ENCODE results near the gene MID1.

Gene MID1

DNA sequence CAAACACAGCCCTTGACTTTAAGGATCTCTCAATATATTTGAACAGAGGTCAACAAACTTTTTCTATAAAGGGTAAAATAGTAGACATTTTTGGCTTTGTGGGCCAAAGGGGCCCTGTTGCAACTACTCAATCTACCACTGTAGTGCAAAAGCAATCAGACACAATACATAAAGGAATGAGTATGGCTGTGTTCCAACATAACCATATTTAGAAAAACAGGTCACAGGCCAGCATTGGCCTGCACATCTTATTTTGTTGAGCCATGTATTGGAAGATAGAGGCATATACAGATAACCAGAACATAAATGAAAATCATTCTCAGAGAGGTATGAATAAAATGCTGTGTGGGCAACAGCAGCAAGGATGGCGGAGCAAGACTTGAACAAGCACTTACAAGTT is 49.8 kb downstream of the MID1 start:
- FAIRE-seq: no peak
- no peak for DNase-seq (ENCODE audit: insufficient read length, low spot score)
- TF ChIP-seq PAX5 (IDR thresholded peaks at IDR 0.05; ENCODE audit: insufficient read depth, low read length, severe bottlenecking): no peak
- no peak for TF ChIP-seq POLR2A (IDR thresholded peaks at IDR 0.05; ENCODE audit: low read depth, low read length)

DNA sequence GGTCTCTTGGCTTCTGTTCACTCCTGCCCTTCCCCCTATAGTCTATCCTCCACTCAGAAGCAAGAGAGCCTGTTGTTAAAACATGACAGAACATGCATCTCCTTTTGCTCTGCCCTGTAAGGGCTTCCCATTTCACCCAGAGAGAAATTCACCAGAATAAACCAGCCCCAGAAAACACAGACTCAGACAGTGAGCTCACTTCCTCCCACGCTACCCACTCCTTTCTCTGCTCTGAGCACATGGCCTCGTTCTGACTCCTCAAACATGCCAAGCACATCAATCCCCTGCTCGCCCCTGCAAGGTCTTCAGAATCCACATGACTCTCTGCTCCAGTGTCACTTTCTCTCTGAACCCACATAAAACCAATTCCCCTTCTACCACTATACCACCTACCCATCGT is 50.4 kb downstream of the MID1 start:
- TF ChIP-seq POLR2AphosphoS5 (IDR thresholded peaks at IDR 0.05; ENCODE audit: low read depth, low read length) (no peak), SPI1 (IDR thresholded peaks at IDR 0.05; ENCODE audit: low read depth, low read length) (0 out of 2 replicates have a peak, but pooled peaks have one; percentile 18)
- FAIRE-seq (no peak), DNase-seq (ENCODE audit: insufficient read length, low spot score) (no peak)

DNA sequence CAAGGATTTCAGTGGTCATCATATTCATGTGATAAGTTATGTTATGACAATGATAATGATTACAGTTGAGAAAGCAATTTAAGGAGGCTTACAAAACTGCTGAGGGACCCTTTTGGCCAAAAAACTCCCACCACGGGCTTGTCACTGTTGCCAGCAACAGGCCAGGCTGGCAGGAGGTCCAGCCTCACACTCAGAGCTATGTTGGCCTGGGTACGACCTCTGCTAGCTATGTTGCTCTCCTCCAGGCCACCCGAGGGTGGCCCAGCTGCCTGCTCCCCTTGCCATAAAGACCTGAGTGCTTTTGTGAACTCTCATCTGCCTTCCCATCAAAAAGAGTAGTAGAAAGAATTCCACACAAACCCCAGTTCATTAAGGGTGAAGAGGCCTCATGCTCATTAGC is 52.0 kb downstream of the MID1 start:
- DNase-seq (ENCODE audit: insufficient read length, low spot score) (no peak), FAIRE-seq (no peak)
- no peak for TF ChIP-seq TAF1 (IDR thresholded peaks at IDR 0.05; ENCODE audit: low read depth, low read length)

DNA sequence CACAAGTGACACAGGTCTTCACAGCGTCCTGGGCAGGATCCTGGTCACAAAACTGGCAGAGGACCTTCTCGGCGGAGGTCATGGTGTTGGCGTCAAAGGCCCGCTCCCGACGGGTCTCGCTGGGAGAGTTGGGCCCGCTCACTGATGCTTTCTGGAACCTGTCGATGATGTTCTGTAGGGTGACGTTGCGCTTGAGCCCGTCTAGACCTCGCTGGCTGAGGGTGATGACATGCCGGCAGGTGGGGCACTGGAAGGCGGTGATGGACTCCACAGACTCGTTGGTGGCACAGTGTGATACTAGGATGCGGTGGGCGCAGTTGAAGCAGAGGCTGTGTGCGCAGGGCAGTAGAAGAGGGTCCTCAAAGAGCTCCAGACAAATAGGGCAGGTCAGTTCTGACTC is 53.2 kb downstream of the MID1 start:
- no peak for TF ChIP-seq POLR2A (IDR thresholded peaks at IDR 0.05; ENCODE audit: low read depth, low read length)
- TF ChIP-seq POU2F2 (IDR thresholded peaks at IDR 0.05; ENCODE audit: low read depth, low read length): no peak
- no peak for TF ChIP-seq SPI1 (IDR thresholded peaks at IDR 0.05; ENCODE audit: low read depth, low read length)
- no peak for TF ChIP-seq PAX5 (IDR thresholded peaks at IDR 0.05; ENCODE audit: insufficient read depth, low read length, severe bottlenecking)
- TF ChIP-seq TAF1 (IDR thresholded peaks at IDR 0.05; ENCODE audit: low read depth, low read length): no peak
- DNase-seq (ENCODE audit: insufficient read length, low spot score) (no peak), FAIRE-seq (no peak)

DNA sequence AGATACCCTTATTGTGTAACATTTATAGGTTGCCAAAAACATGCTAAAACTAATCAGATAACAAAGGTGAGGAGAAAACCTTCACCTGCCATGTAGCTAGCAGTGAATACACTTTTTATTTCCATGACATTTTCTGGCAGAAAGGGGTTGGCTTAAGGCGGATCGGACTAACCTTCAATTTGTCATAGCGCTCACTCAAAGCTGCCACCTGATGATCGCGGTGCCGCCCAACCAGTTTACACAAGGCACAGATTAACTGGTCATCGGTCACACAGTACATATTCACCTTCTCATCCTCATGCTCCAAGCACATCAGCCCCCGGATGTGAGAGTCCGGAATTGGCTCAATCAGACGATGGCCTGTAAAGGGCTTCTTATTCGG is 53.7 kb downstream of the MID1 start:
- no peak for TF ChIP-seq TAF1 (IDR thresholded peaks at IDR 0.05; ENCODE audit: low read depth, low read length)
- TF ChIP-seq PAX5 (IDR thresholded peaks at IDR 0.05; ENCODE audit: insufficient read depth, low read length, severe bottlenecking): no peak
- no peak for TF ChIP-seq POU2F2 (IDR thresholded peaks at IDR 0.05; ENCODE audit: low read depth, low read length)
- TF ChIP-seq SPI1 (IDR thresholded peaks at IDR 0.05; ENCODE audit: low read depth, low read length): no peak
- no peak for TF ChIP-seq POLR2A (IDR thresholded peaks at IDR 0.05; ENCODE audit: low read depth, low read length)
- no peak for TF ChIP-seq POLR2AphosphoS5 (IDR thresholded peaks at IDR 0.05; ENCODE audit: low read depth, low read length)
- FAIRE-seq: no peak
- DNase-seq (ENCODE audit: insufficient read length, low spot score): no peak

DNA sequence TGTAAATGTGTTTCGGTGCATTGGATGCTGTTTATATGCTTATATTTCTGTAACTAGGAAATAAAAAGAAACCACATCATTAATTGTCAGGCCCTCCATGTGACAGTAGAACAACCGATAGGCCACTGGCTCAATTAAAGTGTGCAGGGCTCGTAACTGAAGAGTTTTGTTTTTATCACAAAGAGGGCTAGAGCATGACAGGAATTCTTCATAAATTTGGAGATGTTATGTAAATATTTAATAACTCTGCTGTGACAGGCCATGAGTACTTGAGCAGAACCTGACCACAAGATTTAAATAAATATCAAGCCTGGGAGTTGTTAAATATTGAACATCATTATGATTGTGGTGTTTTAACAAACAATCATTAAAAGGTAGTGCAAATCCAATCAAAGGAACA is 55.9 kb downstream of the MID1 start:
- FAIRE-seq: no peak
- no peak for DNase-seq (ENCODE audit: insufficient read length, low spot score)
- TF ChIP-seq POU2F2 (IDR thresholded peaks at IDR 0.05; ENCODE audit: low read depth, low read length) (no peak), POLR2A (IDR thresholded peaks at IDR 0.05; ENCODE audit: low read depth, low read length) (no peak), TAF1 (IDR thresholded peaks at IDR 0.05; ENCODE audit: low read depth, low read length) (no peak), PAX5 (IDR thresholded peaks at IDR 0.05; ENCODE audit: insufficient read depth, low read length, severe bottlenecking) (no peak), POLR2AphosphoS5 (IDR thresholded peaks at IDR 0.05; ENCODE audit: low read depth, low read length) (no peak), SPI1 (IDR thresholded peaks at IDR 0.05; ENCODE audit: low read depth, low read length) (no peak)

DNA sequence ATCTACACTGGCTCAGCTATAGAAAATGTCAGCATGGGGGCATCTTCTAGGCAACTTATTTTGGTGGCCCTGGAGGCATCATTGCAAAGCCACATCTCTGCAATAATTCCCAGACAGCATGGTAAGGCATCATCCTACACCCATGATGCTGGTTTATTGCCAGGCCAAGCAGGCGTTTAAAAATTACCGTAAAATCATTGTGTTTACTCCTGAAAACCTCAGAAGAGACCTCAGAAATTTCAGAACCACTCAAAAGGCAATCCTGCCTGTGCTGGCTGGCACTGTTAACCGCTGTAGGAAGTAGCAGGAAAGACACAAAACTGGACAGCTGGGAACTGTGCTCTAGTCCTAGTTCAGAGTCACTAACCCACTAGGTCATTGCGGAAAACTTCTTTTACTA is 63.2 kb downstream of the MID1 start:
- TF ChIP-seq POLR2A (IDR thresholded peaks at IDR 0.05; ENCODE audit: low read depth, low read length) (no peak), TAF1 (IDR thresholded peaks at IDR 0.05; ENCODE audit: low read depth, low read length) (no peak), POLR2AphosphoS5 (IDR thresholded peaks at IDR 0.05; ENCODE audit: low read depth, low read length) (no peak), POU2F2 (IDR thresholded peaks at IDR 0.05; ENCODE audit: low read depth, low read length) (no peak)
- FAIRE-seq (no peak), DNase-seq (ENCODE audit: insufficient read length, low spot score) (no peak)

DNA sequence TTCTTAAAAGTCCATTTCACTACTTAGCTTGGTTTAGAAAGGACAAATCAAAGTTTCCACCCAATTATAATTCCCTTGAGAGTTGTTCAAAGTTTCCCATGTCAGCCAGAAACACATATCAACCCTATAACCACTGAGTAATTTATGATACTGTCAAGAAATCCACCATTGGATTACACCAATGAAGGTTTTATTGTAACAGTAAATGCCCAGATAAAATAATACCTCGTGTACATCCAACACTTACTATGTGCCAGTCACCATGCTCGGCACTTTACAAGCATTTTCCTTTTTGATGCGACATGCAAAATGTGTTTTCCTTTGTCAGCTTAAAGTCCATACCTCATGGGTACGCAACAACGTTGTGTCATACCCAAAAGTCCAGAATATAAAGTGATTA is 64.0 kb downstream of the MID1 start:
- DNase-seq (ENCODE audit: insufficient read length, low spot score): no peak
- no peak for TF ChIP-seq TAF1 (IDR thresholded peaks at IDR 0.05; ENCODE audit: low read depth, low read length)
- no peak for TF ChIP-seq POLR2AphosphoS5 (IDR thresholded peaks at IDR 0.05; ENCODE audit: low read depth, low read length)
- TF ChIP-seq POLR2A (IDR thresholded peaks at IDR 0.05; ENCODE audit: low read depth, low read length): no peak
- TF ChIP-seq PAX5 (IDR thresholded peaks at IDR 0.05; ENCODE audit: insufficient read depth, low read length, severe bottlenecking): no peak
- TF ChIP-seq POU2F2 (IDR thresholded peaks at IDR 0.05; ENCODE audit: low read depth, low read length): no peak
- no peak for TF ChIP-seq SPI1 (IDR thresholded peaks at IDR 0.05; ENCODE audit: low read depth, low read length)
- FAIRE-seq: no peak

DNA sequence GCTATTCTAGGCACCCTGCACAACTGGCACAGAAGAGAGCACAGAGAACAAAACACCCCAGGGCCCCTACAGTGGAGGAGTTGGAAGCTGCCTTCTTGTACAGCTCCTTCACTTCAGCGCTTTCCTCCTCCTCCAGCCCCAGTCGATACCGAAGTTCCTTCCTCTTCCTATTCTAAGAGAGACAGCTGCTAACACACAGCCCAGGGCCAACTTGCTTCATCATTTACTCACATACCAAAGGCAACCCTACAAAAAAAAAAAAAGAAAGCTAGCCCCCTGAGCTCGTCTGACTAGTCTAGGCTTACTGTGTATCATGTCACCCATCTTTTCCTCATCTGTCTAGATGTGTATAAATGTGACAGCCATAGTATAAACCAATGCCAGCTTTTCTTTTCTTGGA is 64.5 kb downstream of the MID1 start:
- no peak for DNase-seq (ENCODE audit: insufficient read length, low spot score)
- no peak for TF ChIP-seq POLR2A (IDR thresholded peaks at IDR 0.05; ENCODE audit: low read depth, low read length)
- no peak for TF ChIP-seq TAF1 (IDR thresholded peaks at IDR 0.05; ENCODE audit: low read depth, low read length)
- TF ChIP-seq PAX5 (IDR thresholded peaks at IDR 0.05; ENCODE audit: insufficient read depth, low read length, severe bottlenecking): no peak
- TF ChIP-seq POLR2AphosphoS5 (IDR thresholded peaks at IDR 0.05; ENCODE audit: low read depth, low read length): no peak
- no peak for TF ChIP-seq SPI1 (IDR thresholded peaks at IDR 0.05; ENCODE audit: low read depth, low read length)
- TF ChIP-seq POU2F2 (IDR thresholded peaks at IDR 0.05; ENCODE audit: low read depth, low read length): no peak

DNA sequence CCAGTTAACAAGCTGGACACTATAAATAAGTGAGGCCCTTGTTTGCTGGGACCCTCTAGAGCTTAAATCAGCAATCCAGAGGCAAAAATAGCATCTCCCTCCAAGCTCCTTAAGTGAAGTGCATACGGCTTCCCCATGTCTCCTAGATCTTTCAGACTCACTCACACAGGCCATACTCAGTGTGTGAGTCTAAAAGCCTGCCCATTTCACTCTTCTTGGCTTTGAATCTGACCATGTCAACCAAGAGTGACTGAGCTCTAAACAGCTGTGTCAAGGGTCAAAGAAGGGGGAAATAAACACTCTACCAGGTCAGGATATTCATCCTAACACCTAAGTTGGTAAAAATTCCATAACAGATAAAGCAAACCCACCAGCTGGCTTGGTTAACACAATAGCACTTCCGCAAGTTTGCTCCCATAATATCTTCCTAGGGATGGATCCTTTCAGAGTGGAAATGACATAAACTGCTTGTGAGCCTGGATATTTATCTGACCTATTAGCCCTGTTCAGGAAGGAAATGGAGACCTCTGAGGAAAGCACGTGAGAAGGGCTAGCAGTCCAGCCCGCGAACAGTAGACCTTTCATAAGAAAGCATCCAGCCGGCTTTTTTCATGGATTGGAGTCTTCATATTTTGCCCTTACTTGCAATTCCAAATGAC is 65.6 kb downstream of the MID1 start:
- FAIRE-seq (no peak), DNase-seq (ENCODE audit: insufficient read length, low spot score) (no peak)
- TF ChIP-seq TAF1 (IDR thresholded peaks at IDR 0.05; ENCODE audit: low read depth, low read length) (no peak), PAX5 (IDR thresholded peaks at IDR 0.05; ENCODE audit: insufficient read depth, low read length, severe bottlenecking) (no peak), POLR2AphosphoS5 (IDR thresholded peaks at IDR 0.05; ENCODE audit: low read depth, low read length) (no peak), SPI1 (IDR thresholded peaks at IDR 0.05; ENCODE audit: low read depth, low read length) (no peak)

More for the DNA sequence above, 64.5 kb downstream of the MID1 start:
- no peak for FAIRE-seq

DNA sequence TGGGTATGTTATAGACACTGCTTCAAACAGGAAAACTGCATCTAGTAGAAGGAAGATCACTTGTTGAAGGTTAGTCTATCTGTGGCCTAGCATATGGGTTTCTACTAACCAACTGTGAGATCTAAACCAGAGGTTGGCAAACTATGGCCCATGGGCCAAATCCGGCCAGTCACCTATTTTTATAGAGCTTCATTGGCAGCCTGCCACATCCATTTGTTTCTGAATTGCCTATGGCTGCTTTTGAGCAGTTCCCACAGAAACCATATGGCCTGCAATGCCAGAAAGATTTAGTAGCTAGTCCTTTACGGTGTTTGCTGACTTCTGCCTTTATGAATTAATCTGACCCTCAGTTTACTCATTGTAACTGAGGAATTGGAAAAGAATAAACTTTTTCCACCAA is 71.1 kb downstream of the MID1 start:
- TF ChIP-seq TAF1 (IDR thresholded peaks at IDR 0.05; ENCODE audit: low read depth, low read length) (no peak), SPI1 (IDR thresholded peaks at IDR 0.05; ENCODE audit: low read depth, low read length) (no peak), POLR2AphosphoS5 (IDR thresholded peaks at IDR 0.05; ENCODE audit: low read depth, low read length) (no peak), POLR2A (IDR thresholded peaks at IDR 0.05; ENCODE audit: low read depth, low read length) (no peak)
- no peak for FAIRE-seq
- DNase-seq (ENCODE audit: insufficient read length, low spot score): no peak
